Stimulated activated CD4-positive, alpha-beta T cell treated with anti-CD3 and anti-CD28 coated beads, TNF-alpha, amount 100 ng/mL, for 48 hours (primary cell): ENCODE measurements around the gene RPUSD4.

Source experiments
- DNase-seq, 3 donors: peaks; one replicate each; pipeline ENCODE4 v3.0.0-alpha.2; 2020; ENCODE audit warnings: low read depth in 3 of 3

The RPUSD4 gene

GRCh38 chr11:126182787-126183445 lies 28.5 kb downstream of the RPUSD4 start:
- DNase-seq, result no peak

DNA sequence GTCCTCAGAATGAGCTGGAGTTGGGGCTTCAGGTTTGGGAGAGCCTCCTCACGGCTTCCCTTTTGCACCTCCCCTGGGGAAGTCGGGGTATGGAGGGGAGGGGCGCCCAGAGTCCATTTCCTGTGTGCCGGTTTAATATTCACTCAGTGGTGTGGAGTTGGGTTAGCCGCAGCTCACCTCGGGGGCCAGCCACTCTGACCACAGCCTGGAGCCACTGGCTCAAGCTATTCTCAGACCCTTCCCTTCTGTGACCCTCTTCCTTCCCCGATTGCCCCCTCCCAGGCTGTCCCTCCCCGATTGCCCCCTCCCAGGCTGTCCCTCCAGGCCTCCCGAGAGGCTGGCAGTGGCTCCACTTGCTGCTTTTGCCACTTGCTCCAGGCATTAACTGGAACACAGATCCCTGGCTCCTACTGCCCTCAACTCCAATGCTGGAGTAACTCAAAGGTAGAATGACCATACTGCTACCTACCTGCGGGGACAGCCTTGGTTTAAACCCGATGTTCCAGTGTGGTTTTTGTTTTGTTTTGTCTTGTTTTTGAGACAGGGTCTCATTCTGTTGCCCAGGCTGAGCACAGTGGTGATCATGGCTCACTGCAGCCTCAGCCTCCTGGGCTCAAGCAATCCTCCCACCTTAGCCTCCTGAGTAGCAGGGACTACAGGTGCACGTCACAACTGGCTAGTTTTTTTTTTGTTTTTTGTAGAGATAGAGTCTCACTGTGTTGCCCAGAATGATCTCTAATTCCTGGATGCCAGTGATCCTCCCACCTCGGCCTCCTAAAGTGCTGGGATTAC lies 29.3 kb downstream of the RPUSD4 start:
- DNase-seq, result no peak

GRCh38 chr11:126176853-126177470 lies 34.5 kb downstream of the RPUSD4 start:
- no peak for DNase-seq

DNA sequence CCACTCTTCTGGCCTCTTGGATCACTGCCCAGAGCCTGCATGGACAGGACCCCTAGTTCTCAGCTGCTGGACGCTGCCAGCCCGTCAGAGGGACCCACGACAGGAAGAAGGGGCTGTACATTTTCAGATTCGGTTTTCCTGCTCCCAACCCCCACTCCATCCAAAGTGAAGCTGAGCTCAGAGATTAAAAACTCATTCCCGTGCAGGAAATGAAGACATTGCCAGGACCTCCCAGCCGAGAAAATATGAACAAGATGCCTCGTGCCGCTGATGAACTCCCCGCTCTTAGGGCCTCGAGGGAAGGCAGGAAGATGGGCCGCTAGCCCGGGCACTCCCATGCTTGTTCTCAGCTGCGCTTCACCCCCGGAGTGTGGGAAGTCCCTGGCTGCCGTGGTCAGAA lies 36.1 kb downstream of the RPUSD4 start:
- DNase-seq, result no peak

DNA sequence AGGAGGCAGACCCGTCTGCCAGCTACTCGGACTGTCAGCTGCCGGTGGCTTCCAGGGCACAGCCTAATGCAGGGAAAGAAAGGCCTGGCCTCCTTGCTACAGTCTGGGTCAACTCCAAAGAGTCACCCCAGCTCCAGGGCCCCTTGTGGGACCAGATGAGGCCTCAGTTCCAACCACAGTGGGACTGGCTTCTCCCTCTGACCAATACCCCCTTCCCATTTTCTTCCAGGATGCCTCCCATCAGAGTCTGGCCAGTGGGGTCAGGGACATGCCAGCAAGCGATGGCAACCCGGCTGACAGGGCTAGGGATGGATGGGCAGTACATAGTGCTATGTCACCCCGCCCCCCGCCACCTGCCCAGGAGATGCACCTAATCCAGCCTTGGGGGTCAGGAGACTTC lies 36.6 kb downstream of the RPUSD4 start:
- no peak for DNase-seq

- DNase-seq, result no peak
Observed at GRCh38 chr11:126173257-126173656, 38.2 kb downstream of the RPUSD4 start.

DNA sequence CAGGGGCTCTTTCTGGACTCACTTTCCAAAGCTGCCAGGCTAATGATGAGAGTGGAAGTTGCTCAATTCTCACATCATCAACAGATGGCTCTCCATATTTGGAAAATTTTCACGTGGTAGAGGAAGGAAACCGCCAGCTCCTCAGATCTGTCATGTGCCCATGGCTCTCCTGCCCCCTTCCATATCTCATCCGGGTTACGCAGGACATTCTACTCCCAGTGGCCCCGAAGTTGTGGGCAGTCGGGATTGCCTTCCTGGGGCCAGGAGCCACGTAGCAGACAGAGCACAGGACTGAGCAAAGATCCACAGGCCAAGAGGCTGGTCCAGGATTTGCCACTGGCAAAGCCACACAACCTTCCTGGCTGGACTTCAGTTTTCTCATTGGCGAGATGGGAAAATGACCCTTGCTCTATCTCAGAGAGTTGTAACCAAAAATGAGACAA lies 38.8 kb downstream of the RPUSD4 start:
- no peak for DNase-seq

- DNase-seq, result no peak
Observed at GRCh38 chr11:126169291-126169690, 42.2 kb downstream of the RPUSD4 start.

GRCh38 chr11:126167488-126167887 lies 44.0 kb downstream of the RPUSD4 start:
- no peak for DNase-seq

DNA sequence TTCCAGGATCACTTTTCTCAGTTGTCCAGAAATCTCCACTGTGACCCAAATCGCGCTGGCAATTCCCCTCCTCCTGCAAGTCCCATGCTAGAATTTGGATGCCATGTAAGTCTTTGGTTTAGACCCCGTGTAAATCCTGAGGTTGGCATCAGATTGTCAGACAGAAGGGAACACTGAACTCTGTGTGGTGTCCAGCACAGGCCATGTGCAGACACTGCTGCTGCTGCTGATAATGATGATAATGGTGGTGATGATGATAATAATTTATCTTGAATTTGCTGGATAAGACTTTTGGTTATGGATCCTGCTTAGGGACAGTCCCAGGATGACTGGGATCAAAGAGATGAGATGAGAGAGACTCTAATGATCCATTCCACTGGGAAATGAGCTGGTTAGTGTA lies 45.0 kb downstream of the RPUSD4 start:
- DNase-seq, result no peak

DNA sequence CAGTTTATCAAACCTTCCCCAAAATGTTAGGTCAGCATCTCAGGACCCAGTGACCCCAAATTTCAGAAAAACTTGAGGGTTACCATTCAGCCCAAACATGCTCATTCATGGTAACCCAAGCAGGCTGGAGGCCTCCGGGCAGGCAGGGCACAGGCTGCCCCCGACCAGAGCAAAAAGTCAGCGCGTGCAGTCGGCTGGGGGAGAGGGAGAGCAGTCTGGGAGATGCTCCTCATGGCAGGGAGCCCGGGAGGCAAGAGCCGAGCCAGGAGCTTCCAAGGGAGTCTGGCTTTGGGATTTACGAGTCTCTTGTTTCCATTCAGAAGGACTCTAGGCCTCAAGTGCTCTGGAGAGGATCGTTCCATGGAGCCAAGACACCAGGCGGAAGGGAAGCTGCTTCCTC lies 45.7 kb downstream of the RPUSD4 start:
- DNase-seq, result no peak

GRCh38 chr11:126165311-126165720 lies 46.1 kb downstream of the RPUSD4 start:
- no peak for DNase-seq

GRCh38 chr11:126164781-126165180 lies 46.7 kb downstream of the RPUSD4 start:
- DNase-seq, result no peak

DNA sequence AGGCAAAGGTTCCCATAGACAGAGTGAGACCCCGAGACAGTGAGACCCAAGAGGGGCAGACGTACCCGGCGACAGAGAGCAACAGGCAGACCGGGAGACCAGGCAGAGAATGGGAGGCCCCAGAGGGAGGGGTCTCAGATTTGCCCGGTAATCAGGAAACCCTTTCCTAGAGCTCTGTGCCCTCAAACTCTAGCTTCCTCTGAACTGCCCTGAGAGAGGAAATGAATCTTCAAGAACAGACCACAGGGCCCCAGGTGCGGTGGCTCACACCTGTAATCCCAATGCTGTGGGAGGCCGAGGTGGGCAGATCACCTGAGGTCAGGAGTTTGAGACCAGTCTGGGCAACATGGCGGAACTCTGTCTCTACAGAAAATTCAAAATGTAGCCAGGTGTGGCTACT lies 47.7 kb downstream of the RPUSD4 start:
- DNase-seq, result no peak

GRCh38 chr11:126163074-126163700 lies 48.3 kb downstream of the RPUSD4 start:
- no peak for DNase-seq

DNA sequence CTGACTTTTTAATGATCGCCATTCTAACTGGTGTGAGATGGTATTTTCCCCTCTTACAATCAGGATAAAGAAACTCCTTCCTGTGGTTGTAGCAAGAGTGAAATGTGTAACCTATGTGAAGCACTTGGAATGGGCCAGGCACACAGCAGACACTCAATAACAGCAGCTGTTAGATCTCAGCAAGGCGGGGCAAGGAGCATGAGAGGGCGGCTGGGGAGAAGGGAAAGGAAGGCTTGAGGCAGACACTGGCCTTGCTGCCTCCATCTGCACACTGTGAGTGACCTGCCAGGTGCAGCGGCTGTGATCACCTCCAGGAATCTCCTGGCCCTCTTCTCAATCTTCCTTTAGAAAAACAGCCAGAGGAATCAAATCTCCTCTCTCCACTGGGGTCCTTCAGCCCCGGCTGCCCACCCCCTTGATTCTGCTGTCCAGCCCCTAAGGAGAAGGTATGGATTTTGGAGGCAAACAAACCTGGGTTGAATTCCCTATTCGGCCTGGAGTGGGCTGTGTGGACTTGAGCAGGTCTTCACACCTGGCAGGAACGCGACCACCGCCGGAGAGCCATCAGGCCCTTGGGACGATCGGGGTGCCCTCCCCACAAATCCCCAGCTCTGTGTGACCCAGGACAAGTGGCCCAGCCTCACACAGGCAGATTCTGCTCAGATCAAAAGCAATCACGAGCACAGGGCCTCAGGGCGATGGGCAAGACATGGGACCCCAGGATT lies 49.0 kb downstream of the RPUSD4 start:
- no peak for DNase-seq

GRCh38 chr11:126161023-126161391 lies 50.4 kb downstream of the RPUSD4 start:
- no peak for DNase-seq

DNA sequence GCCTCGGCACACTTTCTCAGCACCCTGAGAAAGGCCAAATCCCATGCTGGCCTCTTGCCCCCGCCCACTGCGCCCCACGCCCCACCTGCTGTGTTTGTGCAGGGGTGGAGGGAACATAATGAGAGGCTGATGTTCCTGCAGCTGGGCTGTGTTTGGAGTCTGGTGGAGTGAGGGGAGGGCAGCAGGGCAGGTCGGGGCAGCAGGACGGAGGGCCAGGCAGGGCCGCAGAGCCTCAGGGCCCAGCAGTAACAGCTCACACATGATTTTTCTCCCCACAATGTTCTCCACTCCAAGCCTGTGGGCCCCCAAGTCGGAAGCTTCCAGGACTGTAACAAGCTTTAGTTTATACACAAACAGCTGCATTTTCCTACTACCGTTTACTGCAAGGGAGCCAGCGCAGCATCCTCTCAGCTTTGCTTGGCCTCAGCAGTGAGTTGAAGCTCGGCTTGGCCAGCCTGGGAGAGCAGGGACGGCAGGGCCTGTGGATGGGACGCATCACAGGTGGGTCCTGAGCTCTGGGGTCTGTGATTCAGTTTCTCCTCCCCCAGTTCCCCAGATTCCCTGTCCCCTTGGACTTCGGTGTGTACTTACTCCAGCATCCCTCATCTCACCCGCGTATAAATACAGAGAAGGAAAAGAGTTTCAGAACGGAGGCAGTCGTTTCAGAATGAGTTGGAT lies 51.0 kb downstream of the RPUSD4 start:
- DNase-seq, result no peak

DNA sequence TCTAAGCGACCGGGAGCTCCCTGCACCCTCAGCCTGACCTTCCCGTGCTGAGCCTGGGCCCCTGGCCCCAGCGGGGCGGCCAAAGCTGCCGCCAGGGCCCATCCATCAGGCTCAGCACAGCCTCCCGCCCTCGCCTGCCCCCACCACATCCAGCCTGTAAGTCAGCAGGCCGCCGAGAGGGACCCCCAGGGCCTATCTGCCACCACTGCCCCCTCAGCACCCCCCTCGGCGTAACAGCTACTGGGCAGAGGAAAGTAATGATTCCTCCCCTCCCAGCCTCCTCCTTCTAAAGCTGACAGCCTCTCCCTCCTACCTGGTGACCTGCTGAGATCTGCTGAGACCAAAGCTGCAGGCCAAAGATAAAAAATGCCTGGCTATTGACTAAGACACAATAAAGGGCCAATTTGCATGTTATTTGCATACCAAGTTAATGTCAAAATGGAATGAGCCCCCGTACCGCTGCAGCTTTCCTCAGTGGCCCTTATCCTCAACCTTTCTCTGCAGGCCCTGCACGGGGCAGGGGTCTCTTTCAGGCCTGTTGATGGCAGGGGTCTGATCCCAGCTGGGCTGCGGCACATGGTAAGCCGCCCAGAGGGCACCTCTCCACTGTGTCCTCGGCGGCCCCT lies 51.6 kb downstream of the RPUSD4 start:
- DNase-seq, result no peak

DNA sequence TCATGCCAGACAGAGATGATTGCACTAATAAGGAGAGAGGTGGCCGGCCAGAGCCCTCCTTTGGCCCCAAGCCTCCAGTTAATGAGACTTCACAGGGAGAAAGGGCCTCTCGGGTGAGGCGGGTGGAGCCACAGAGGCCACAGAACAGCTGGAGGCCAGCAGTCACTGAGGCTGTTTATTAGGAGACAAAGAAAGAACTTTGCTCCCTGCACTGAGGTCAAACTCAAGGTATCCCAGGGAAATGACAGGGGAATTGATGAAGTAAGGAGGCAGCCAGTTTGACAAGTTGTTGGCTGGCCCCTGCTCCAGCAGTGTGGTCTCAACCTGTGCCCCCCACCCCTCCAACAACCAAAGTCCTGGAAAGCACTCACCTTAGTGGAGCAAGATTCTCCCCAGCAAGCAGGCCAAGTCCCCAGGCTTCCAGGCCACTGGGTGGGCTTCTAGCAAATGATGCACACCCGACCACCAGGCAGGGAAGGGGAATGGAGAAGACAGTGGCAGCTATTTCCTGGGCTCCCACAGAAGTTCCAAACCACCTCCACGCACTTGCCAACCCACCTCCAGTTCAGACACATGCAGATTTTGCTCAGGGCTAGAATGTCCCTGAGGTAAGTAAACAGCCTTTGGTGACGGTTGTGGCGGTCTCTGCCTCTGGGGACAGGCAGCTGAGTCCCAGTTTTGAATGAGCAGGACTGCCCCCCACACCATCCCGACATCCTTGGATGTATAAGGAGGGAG lies 53.2 kb downstream of the RPUSD4 start:
- DNase-seq, result no peak
